Measurements from ENCODE around the gene PLCXD3. TPM values are rescaled to one million over a fixed set of nuclear protein-coding genes. Genes with fewer than 3 reads are reported as not detected.

Gene PLCXD3
- total and polyA plus RNA-seq, 2 of the 8 experiments (the other 6 are each of a cell fraction or from before 2014, with no cell fraction given), result 0.03 to 0.07 TPM

- TF ChIP-seq RBBP5 (IDR thresholded peaks at IDR 0.05; ENCODE audit: borderline replicate concordance, low read depth, low read length) (no peak), TCF12 (IDR thresholded peaks at IDR 0.05; ENCODE audit: low read depth, low read length) (no peak), SUZ12 (IDR thresholded peaks at IDR 0.05; ENCODE audit: low read length) (no peak), SIRT6 (IDR thresholded peaks at IDR 0.05; ENCODE audit: low read length) (no peak), NRF1 (IDR thresholded peaks at IDR 0.05; ENCODE audit: low read depth, low read length) (no peak)
Measured at GRCh38 chr5:41503860-41504259, 6.5 kb downstream of the PLCXD3 start (continued).
